Small intestine (tissue), 7 donors: ENCODE data around the gene LRP8. TPM values are rescaled to one million over a fixed set of nuclear protein-coding genes. Genes with fewer than 3 reads are reported as not detected.
A peak's percentile ranks its signal among the peaks of the same experiment; 100 is the strongest.

ENCODE experiments used
- DNase-seq, 2 donors: peaks; one replicate each; pipeline versions ENCODE4 v3.0.0 to v3.0.0-alpha.2; 2013
- FAIRE-seq: peaks from 2 replicates; lab custom pipeline; 2012; peaks lifted over from hg19 to GRCh38; lab: Jason Lieb, UNC
- H3K27ac ChIP-seq, 3 donors: one replicate each; pipeline ENCODE4 v1.5.1; 2013; ENCODE audit warnings: low read length in 2 of 3, mild to moderate bottlenecking in 2 of 3, control low read depth in 1 of 3, inconsistent platforms in 1 of 3, low read depth in 1 of 3, moderate library complexity in 1 of 3
- H3K27me3 ChIP-seq, 3 donors: one replicate each; pipeline ENCODE4 v1.6.1; 2013; ENCODE audit warnings: low read length in 3 of 3, inconsistent platforms in 1 of 3; ENCODE audit not compliant: control insufficient read depth in 3 of 3, insufficient read depth in 3 of 3
- H3K36me3 ChIP-seq, 3 donors: one replicate each; pipeline ENCODE4 v1.6.1; 2013; ENCODE audit warnings: low read length in 3 of 3, inconsistent platforms in 1 of 3, low read depth in 1 of 3, mild to moderate bottlenecking in 1 of 3, moderate library complexity in 1 of 3; ENCODE audit not compliant: control insufficient read depth in 3 of 3, insufficient read depth in 2 of 3
- H3K4me1 ChIP-seq, 3 donors: one replicate each; pipeline ENCODE4 v1.6.1; 2013; ENCODE audit warnings: low read length in 2 of 3, inconsistent platforms in 1 of 3, low read depth in 1 of 3, mild to moderate bottlenecking in 1 of 3, moderate library complexity in 1 of 3; ENCODE audit not compliant: control insufficient read depth in 3 of 3, insufficient read depth in 2 of 3
- H3K4me3 ChIP-seq, 3 donors: one replicate each; pipeline ENCODE4 v1.5.1; 2013; ENCODE audit warnings: low read length in 3 of 3, control low read depth in 1 of 3, inconsistent platforms in 1 of 3, low read depth in 1 of 3, mild to moderate bottlenecking in 1 of 3, moderate library complexity in 1 of 3
- H3K9me3 ChIP-seq, 2 donors: one replicate each; pipeline ENCODE4 v1.6.1; 2013; ENCODE audit warnings: low read depth in 1 of 2, low read length in 1 of 2; ENCODE audit not compliant: control insufficient read depth in 2 of 2, insufficient read depth in 1 of 2
- WGBS, 3 donors: extraction: QIAGEN DNeasy Blood & Tissue Kit; methylation state at CpG; one replicate each; pipeline ENCODE4 v1.1.7; 2013; 5-methylcytosine and 5-hydroxymethylcytosine counted together
- polyA plus RNA-seq, 4 donors: library from polyadenylated mRNA; stranded (reverse) in 3 of 4; unstranded in 1 of 4; fragments of 200-250 nt in 3 of 4; fragments of 120-200 nt in 1 of 4; gene quantifications; one replicate each; pipeline versions ENCODE4 v1.2.1 to v1.2.3, GENCODE V29; 2013
- donor health status: healthy with polysubstance abuse.
- donor health status: control.
- donor health status: control.
- donor health status: Bipolar disorder and iron deficiency.
- donor health status: healthy.

LRP8 gene
- polyA plus RNA-seq, 4 donors: 0.27 to 4.5 (median 2.1) TPM; not detected in 1

GRCh38 chr1:53254011-53254640 lies 73.7 kb downstream of the LRP8 start:
- DNase-seq: peak; percentile 27 to 47
- H3K36me3 ChIP-seq: peaks cover 0 to 5% (median 0%) of the 10 kb centered on the region in 3 donors
- no peak for FAIRE-seq
- no peaks in the 10 kb centered on the region for H3K9me3 ChIP-seq
- 30 to 64% (median 43%) methylated on average over 4 of the region's 4 CpGs for WGBS, 3 donors
- H3K27me3 ChIP-seq: no peaks in the 10 kb centered on the region
- no peak overlapping the region for H3K27ac ChIP-seq
- no peak overlapping the region for H3K4me3 ChIP-seq
- peaks cover 0 to 33% (median 0%) of the 10 kb centered on the region in 3 donors for H3K4me1 ChIP-seq

- FAIRE-seq (no peak), DNase-seq (no peak)
- H3K4me1 ChIP-seq: peaks cover 0 to 25% (median 0%) of the 10 kb centered on the region in 3 donors
- WGBS, 3 donors: 86 to 93% (median 92%) methylated on average over 4 of the region's 4 CpGs
- H3K27ac ChIP-seq: peak overlapping the region in 1 of 3 donors; percentile 20
- H3K27me3 ChIP-seq: no peaks in the 10 kb centered on the region
- peaks cover 0 to 2% (median 0%) of the 10 kb centered on the region in 3 donors for H3K36me3 ChIP-seq
- no peak overlapping the region for H3K4me3 ChIP-seq
- H3K9me3 ChIP-seq: no peaks in the 10 kb centered on the region
Observed at GRCh38 chr1:53250325-53250724, 77.5 kb downstream of the LRP8 start.

- Histone ChIP-seq H3K36me3 (peaks cover 0 to 2% (median 0%) of the 10 kb centered on the region in 3 donors), H3K27ac (peak overlapping the region in 1 of 3 donors; percentile 20), H3K4me3 (no peak overlapping the region), H3K4me1 (peaks cover 0 to 25% (median 0%) of the 10 kb centered on the region in 3 donors), H3K27me3 (no peaks in the 10 kb centered on the region), H3K9me3 (no peaks in the 10 kb centered on the region)
- DNase-seq: peak; percentile 69 to 76
- no peak for FAIRE-seq
- 22 to 48% (median 35%) methylated on average over 3 of the region's 3 CpGs for WGBS, 3 donors
Observed at GRCh38 chr1:53249706-53250105, 78.2 kb downstream of the LRP8 start.

- Histone ChIP-seq H3K36me3 (no peaks in the 10 kb centered on the region), H3K4me1 (peaks cover 0 to 31% (median 3%) of the 10 kb centered on the region in 3 donors), H3K27me3 (no peaks in the 10 kb centered on the region), H3K27ac (no peak overlapping the region), H3K9me3 (no peaks in the 10 kb centered on the region), H3K4me3 (no peak overlapping the region)
- no peak for FAIRE-seq
- DNase-seq: no peak
- WGBS, 3 donors: 79 to 92% (median 90%) methylated on average over 4 of the region's 4 CpGs
Observed at GRCh38 chr1:53246261-53247134, 81.4 kb downstream of the LRP8 start.

GRCh38 chr1:53244141-53244540 lies 83.7 kb downstream of the LRP8 start:
- Histone ChIP-seq H3K4me1 (peaks cover 1 to 20% (median 3%) of the 10 kb centered on the region in 3 donors), H3K27ac (peak overlapping the region in 1 of 3 donors; percentile 63), H3K4me3 (no peak overlapping the region), H3K9me3 (no peaks in the 10 kb centered on the region), H3K27me3 (no peaks in the 10 kb centered on the region), H3K36me3 (no peaks in the 10 kb centered on the region)
- DNase-seq (peak in 1 of 2 donors; percentile 39), FAIRE-seq (no peak)
- WGBS, 3 donors: 20 to 45% (median 33%) methylated on average over 4 of the region's 4 CpGs

GRCh38 chr1:53242381-53242780 lies 85.5 kb downstream of the LRP8 start:
- no peak for DNase-seq
- 81 to 95% (median 87%) methylated on average over 4 of the region's 4 CpGs for WGBS, 3 donors
- no peak for FAIRE-seq
- Histone ChIP-seq H3K27me3 (no peaks in the 10 kb centered on the region), H3K9me3 (no peaks in the 10 kb centered on the region), H3K36me3 (no peaks in the 10 kb centered on the region), H3K4me1 (peaks cover 6 to 20% (median 6%) of the 10 kb centered on the region in 3 donors), H3K4me3 (no peak overlapping the region), H3K27ac (no peak overlapping the region)

- H3K9me3 ChIP-seq: no peaks in the 10 kb centered on the region
- peaks cover 6 to 24% (median 6%) of the 10 kb centered on the region in 3 donors for H3K4me1 ChIP-seq
- DNase-seq (no peak), FAIRE-seq (no peak)
- no peak overlapping the region for H3K27ac ChIP-seq
- WGBS, 3 donors: 85 to 96% (median 95%) methylated on average over 2 of the region's 2 CpGs
- H3K27me3 ChIP-seq: no peaks in the 10 kb centered on the region
- no peak overlapping the region for H3K4me3 ChIP-seq
- H3K36me3 ChIP-seq: no peaks in the 10 kb centered on the region
Observed at GRCh38 chr1:53241828-53242227, 86.0 kb downstream of the LRP8 start.
